Heart left ventricle (tissue), 13 donors: ENCODE data around the gene DDX42.

ENCODE experiments used
- CTCF ChIP-seq, 12 donors: fragments of 200-600 bp; sonication (generic) in 4 of 12; IDR thresholded peaks; one replicate each; pipeline versions ENCODE4 v1.5.0 to v1.8.0; 2018 to 2022; ENCODE audit warnings: antibody characterized with exemption in 12 of 12, mild to moderate bottlenecking in 5 of 12
- POLR2A ChIP-seq, 2 donors: fragments of 450-650 bp; IDR thresholded peaks; one replicate each; pipeline ENCODE4 v1.6.1; 2017; ENCODE audit warnings: antibody characterized with exemption in 2 of 2, mild to moderate bottlenecking in 2 of 2, moderate library complexity in 2 of 2
- donor health status: ischemic (EF 13 %, LVEDD 7.1; RV severe dilation, severe dysfunction).
- donor health status: DM: no; HTN: yes; CAD: no.
- donor health status: DM: no; HTN: no; CAD: no.
- donor health status: ischemic (EF 25% LVEDD 6.9; RV normal size, moderate dysfunction).
- donor health status: ischemic (EF 25% LVEDD 5.7; RV mildly dilated, moderate dysfunction).
- donor health status: ischemic (EF 35%, LVEDD 5.7; RV mildly dilated, moderate dysfunction).
- donor health status: nonischemic (EF 11% LVEDD 7.7; RV severe dilation, severe dysfunction).
- donor health status: DM: yes; HTN: yes; CAD: no.
- donor health status: PGD.
- donor health status: ischemic (EF 29% LVEDD 5.4; RV normal size, mild dysfunction).
- donor health status: nonischemic (EF 23%, LVEDD 6.1; RV moderate dilation, normal function).

GRCh38 chr17:63850401-63850800, 76.4 kb downstream of the DDX42 start:
- TF ChIP-seq CTCF (IDR thresholded peaks at IDR 0.05) (no peak), POLR2A (IDR thresholded peaks at IDR 0.05) (no peak)
